ENCODE measurements around the gene WNK1. TPM values are rescaled to one million over a fixed set of nuclear protein-coding genes. Genes with fewer than 3 reads are reported as not detected.
"Not testable (repeated sequence)": the region's sequence is repeated elsewhere in the genome, so short reads cannot be mapped to it uniquely, and the experiment has no call there.

Gene WNK1
- polyA plus RNA-seq, 1 donor from 2014 or later, result 25.9 TPM

DNA sequence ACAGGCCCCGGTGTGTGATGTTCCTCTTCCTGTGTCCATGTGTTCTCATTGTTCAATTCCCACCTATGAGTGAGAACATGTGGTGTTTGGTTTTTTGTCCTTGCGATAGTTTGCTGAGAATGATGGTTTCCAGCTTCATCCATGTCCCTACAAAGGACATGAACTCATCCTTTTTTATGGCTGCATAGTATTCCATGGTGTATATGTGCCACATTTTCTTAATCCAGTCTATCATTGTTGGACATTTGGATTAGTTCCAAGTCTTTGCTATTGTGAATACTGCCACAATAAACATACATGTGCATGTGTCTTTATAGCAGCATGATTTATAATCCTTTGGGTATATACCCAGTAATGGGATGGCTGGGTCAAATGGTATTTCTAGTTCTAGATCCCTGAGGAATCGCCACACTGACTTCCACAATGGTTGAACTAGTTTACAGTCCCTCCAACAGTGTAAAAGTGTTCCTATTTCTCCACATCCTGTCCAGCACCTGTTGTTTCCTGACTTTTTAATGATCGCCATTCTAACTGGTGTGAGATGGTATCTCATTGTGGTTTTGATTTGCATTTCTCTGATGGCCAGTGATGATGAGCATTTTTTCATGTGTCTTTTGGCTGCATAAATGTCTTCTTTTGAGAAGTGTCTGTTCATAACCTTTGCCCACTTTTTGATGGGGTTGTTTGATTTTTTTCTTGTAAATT, 97.5 kb downstream of the WNK1 start:
- H3K27me3 ChIP-seq (ENCODE audit: insufficient read depth, low read depth, low read length); H3K9ac ChIP-seq (ENCODE audit: low read length); H3K79me2 ChIP-seq (replicated peaks; ENCODE audit: insufficient read depth, low read length); H3K4me3 ChIP-seq (ENCODE audit: low read length); H3K36me3 ChIP-seq (ENCODE audit: insufficient read depth, low read length); H2AFZ ChIP-seq (ENCODE audit: low read depth, low read length); H3K9me3 ChIP-seq (ENCODE audit: low read length); H3F3A ChIP-seq (ENCODE audit: insufficient read depth, low read length, poor library complexity, severe bottlenecking); H3K27ac ChIP-seq (ENCODE audit: low read length); H3K9me2 ChIP-seq (ENCODE audit: insufficient read depth, low read length); H4K20me1 ChIP-seq (ENCODE audit: insufficient read depth); H3K4me2 ChIP-seq (ENCODE audit: low read length): not testable (repeated sequence)

DNA sequence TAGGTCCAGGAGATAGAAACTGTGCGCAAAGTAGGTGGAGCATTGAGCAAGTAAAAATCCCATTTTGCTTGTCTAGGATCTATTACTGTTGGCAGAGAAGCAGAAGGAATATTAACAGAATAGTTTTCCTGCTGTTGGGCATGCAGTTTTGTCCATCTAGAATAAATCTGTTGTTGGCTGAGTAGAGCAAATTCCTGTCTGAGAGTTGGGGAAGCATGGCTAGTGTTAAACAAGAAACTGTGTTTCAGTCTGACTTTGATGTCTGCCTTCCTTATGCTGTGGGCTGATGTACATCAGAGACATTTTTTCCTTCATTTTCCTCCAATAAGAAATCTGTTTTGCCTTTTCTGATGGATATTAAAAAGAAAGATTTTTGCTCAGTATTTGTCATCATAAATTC, 99.0 kb downstream of the WNK1 start:
- TF ChIP-seq EZH2 (IDR thresholded peaks at IDR 0.05; ENCODE audit: borderline replicate concordance, insufficient read depth, low read length, poor library complexity, severe bottlenecking) (no peak), EP300 (conservative IDR thresholded peaks at IDR 0.05; ENCODE audit: poor library complexity, severe bottlenecking) (no peak), REST (IDR thresholded peaks at IDR 0.05; ENCODE audit: borderline replicate concordance) (no peak), POLR2AphosphoS5 (IDR thresholded peaks at IDR 0.05) (no peak), TAF1 (IDR thresholded peaks at IDR 0.05; ENCODE audit: low read depth) (no peak), RAD21 (conservative IDR thresholded peaks at IDR 0.05) (no peak), SMC3 (conservative IDR thresholded peaks at IDR 0.05; ENCODE audit: poor library complexity) (no peak), MXI1 (conservative IDR thresholded peaks at IDR 0.05; ENCODE audit: poor library complexity, severe bottlenecking) (no peak)
- TF ChIP-seq, protein P1, sequence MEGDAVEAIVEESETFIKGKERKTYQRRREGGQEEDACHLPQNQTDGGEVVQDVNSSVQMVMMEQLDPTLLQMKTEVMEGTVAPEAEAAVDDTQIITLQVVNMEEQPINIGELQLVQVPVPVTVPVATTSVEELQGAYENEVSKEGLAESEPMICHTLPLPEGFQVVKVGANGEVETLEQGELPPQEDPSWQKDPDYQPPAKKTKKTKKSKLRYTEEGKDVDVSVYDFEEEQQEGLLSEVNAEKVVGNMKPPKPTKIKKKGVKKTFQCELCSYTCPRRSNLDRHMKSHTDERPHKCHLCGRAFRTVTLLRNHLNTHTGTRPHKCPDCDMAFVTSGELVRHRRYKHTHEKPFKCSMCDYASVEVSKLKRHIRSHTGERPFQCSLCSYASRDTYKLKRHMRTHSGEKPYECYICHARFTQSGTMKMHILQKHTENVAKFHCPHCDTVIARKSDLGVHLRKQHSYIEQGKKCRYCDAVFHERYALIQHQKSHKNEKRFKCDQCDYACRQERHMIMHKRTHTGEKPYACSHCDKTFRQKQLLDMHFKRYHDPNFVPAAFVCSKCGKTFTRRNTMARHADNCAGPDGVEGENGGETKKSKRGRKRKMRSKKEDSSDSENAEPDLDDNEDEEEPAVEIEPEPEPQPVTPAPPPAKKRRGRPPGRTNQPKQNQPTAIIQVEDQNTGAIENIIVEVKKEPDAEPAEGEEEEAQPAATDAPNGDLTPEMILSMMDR (IDR thresholded peaks at IDR 0.05; ENCODE audit: poor library complexity, severe bottlenecking), result no peak
- Histone ChIP-seq H3K27ac (ENCODE audit: low read length) (no peak overlapping the region), H3K9me2 (ENCODE audit: insufficient read depth, low read length) (no peaks in the 10 kb centered on the region), H3K27me3 (ENCODE audit: insufficient read depth, low read depth, low read length) (no peaks in the 10 kb centered on the region), H3K9ac (ENCODE audit: low read length) (no peak overlapping the region), H3K9me3 (ENCODE audit: low read length) (no peaks in the 10 kb centered on the region), H2AFZ (ENCODE audit: low read depth, low read length) (no peak overlapping the region), H3F3A (ENCODE audit: insufficient read depth, low read length, poor library complexity, severe bottlenecking) (no peaks in the 10 kb centered on the region), H3K4me3 (ENCODE audit: low read length) (no peak overlapping the region), H3K36me3 (ENCODE audit: insufficient read depth, low read length) (no peaks in the 10 kb centered on the region), H3K79me2 (replicated peaks; ENCODE audit: insufficient read depth, low read length) (peaks cover 3% of the 10 kb centered on the region), H3K4me2 (ENCODE audit: low read length) (no peak overlapping the region), H4K20me1 (ENCODE audit: insufficient read depth) (no peaks in the 10 kb centered on the region)
